GM12878 (cell line): ENCODE results near the gene ITSN1. TPM values are rescaled to one million over a fixed set of nuclear protein-coding genes. Genes with fewer than 3 reads are reported as not detected.
A peak's percentile ranks its signal among the peaks of the same experiment; 100 is the strongest.

Experiments
- CUX1 ChIP-seq: IDR thresholded peaks from 2 replicates; pipeline ENCODE4 v1.6.1; 2012; ENCODE audit warnings: improper control_type of control experiment, low read depth, low read length; ENCODE audit not compliant: insufficient replicate concordance
- EED ChIP-seq: sonication (generic); IDR thresholded peaks from 2 replicates; pipeline ENCODE4 v1.6.1; 2016; ENCODE audit warnings: antibody characterized with exemption, low read depth
- EGR1 ChIP-seq, 2 experiments: IDR thresholded peaks; 1 replicate in 1 of 2; 2 replicates in 1 of 2; pipeline ENCODE4 v1.6.1; 2011 to 2012; ENCODE audit warnings: low read depth in 2 of 2, low read length in 2 of 2, borderline replicate concordance in 1 of 2, mild to moderate bottlenecking in 1 of 2, moderate library complexity in 1 of 2
- EP300 ChIP-seq, 2 experiments: fragments of 150-350 bp in 1 of 2; IDR thresholded peaks; 2 replicates each; pipeline ENCODE4 v1.6.1; 2011 to 2012; ENCODE audit warnings: low read depth in 2 of 2, low read length in 2 of 2, borderline replicate concordance in 1 of 2, improper control_type of control experiment in 1 of 2, inconsistent platforms in 1 of 2; ENCODE audit not compliant: control insufficient read depth in 1 of 2
- HDAC6 ChIP-seq: fragments of 200-600 bp; sonication (generic); IDR thresholded peaks from one replicate; pipeline ENCODE4 v1.8.0; 2017; ENCODE audit warnings: antibody characterized with exemption; ENCODE audit not compliant: unreplicated experiment
- IKZF2 ChIP-seq, 2 experiments: fragments of 450-650 bp; IDR thresholded peaks; 2 replicates each; pipeline ENCODE4 v1.6.1; 2017; ENCODE audit warnings: mild to moderate bottlenecking in 2 of 2, moderate library complexity in 2 of 2
- RAD51 ChIP-seq: fragments of 450-650 bp; IDR thresholded peaks from 2 replicates; pipeline ENCODE4 v1.6.1; 2016; ENCODE audit warnings: moderate library complexity, mild to moderate bottlenecking, inconsistent platforms
- RELA ChIP-seq: fragments of 450-650 bp; IDR thresholded peaks from 2 replicates; pipeline ENCODE4 v1.8.0; 2014; ENCODE audit warnings: borderline replicate concordance; ENCODE audit not compliant: partially characterized antibody
- SP1 ChIP-seq: IDR thresholded peaks from one replicate; pipeline ENCODE4 v1.6.1; 2011; ENCODE audit warnings: low read depth, low read length
- polyA plus RNA-seq, 11 experiments: library from polyadenylated mRNA; depleted of rRNA in 4 of 11; unstranded in 6 of 11; stranded (reverse) in 5 of 11; fragments of >200 nt; fragmentation: Nextera tagmentation in 4 of 11; fragmentation: Illumina TruSeq in 1 of 11; extraction: Ambion mirVana in 4 of 11; extraction: Trizol in 1 of 11; gene quantifications; 1 replicate in 1 of 11; 2 replicates in 10 of 11; pipeline versions ENCODE4 v1.2.1 to v1.2.3, GENCODE V29; 2011 to 2016; ENCODE audit warnings: inconsistent platforms in 2 of 11, missing spikeins in 2 of 11, low read depth in 1 of 11
- total RNA-seq, 4 experiments: library from RNA; depleted of rRNA in 3 of 4; stranded (reverse); fragments of >200 nt in 3 of 4; fragmentation: Illumina TruSeq in 1 of 4; extraction: Trizol in 1 of 4; gene quantifications; 2 replicates each; pipeline versions ENCODE4 v1.2.1 to v1.2.3, GENCODE V29; 2013 to 2021
- TF ChIP-seq, protein P1 (sequence below): fragments of 450-650 bp; formaldehyde crosslinking; IDR thresholded peaks from 2 replicates; pipeline ENCODE4 v1.5.0; 2022; ENCODE audit warnings: mild to moderate bottlenecking, missing genetic modification characterization
- TF ChIP-seq, protein P2 (sequence below): fragments of 450-650 bp; IDR thresholded peaks from 2 replicates; pipeline ENCODE4 v1.6.1; 2017; ENCODE audit warnings: low read depth, mild to moderate bottlenecking, moderate library complexity
- TF ChIP-seq, protein P3 (sequence below): IDR thresholded peaks from 2 replicates; pipeline ENCODE4 v1.6.1; 2012; ENCODE audit warnings: mild to moderate bottlenecking, low read depth, low read length

ITSN1 gene
- total and polyA plus RNA-seq, 10 of the 15 experiments (the other 5 are each of a cell fraction or from before 2014, with no cell fraction given): 0.89 to 10.6 (median 4.8) TPM

- TF ChIP-seq, protein P1, sequence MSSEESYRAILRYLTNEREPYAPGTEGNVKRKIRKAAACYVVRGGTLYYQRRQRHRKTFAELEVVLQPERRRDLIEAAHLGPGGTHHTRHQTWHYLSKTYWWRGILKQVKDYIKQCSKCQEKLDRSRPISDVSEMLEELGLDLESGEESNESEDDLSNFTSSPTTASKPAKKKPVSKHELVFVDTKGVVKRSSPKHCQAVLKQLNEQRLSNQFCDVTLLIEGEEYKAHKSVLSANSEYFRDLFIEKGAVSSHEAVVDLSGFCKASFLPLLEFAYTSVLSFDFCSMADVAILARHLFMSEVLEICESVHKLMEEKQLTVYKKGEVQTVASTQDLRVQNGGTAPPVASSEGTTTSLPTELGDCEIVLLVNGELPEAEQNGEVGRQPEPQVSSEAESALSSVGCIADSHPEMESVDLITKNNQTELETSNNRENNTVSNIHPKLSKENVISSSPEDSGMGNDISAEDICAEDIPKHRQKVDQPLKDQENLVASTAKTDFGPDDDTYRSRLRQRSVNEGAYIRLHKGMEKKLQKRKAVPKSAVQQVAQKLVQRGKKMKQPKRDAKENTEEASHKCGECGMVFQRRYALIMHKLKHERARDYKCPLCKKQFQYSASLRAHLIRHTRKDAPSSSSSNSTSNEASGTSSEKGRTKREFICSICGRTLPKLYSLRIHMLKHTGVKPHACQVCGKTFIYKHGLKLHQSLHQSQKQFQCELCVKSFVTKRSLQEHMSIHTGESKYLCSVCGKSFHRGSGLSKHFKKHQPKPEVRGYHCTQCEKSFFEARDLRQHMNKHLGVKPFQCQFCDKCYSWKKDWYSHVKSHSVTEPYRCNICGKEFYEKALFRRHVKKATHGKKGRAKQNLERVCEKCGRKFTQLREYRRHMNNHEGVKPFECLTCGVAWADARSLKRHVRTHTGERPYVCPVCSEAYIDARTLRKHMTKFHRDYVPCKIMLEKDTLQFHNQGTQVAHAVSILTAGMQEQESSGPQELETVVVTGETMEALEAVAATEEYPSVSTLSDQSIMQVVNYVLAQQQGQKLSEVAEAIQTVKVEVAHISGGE (CRISPR knock-in tag): no peak
- TF ChIP-seq, protein P2, sequence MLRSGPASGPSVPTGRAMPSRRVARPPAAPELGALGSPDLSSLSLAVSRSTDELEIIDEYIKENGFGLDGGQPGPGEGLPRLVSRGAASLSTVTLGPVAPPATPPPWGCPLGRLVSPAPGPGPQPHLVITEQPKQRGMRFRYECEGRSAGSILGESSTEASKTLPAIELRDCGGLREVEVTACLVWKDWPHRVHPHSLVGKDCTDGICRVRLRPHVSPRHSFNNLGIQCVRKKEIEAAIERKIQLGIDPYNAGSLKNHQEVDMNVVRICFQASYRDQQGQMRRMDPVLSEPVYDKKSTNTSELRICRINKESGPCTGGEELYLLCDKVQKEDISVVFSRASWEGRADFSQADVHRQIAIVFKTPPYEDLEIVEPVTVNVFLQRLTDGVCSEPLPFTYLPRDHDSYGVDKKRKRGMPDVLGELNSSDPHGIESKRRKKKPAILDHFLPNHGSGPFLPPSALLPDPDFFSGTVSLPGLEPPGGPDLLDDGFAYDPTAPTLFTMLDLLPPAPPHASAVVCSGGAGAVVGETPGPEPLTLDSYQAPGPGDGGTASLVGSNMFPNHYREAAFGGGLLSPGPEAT: 0 out of 2 replicates have a peak, but pooled peaks have one; percentile 50
- TF ChIP-seq EED: no peak
- no peak for TF ChIP-seq RAD51
- peak; percentile 10 for TF ChIP-seq RELA
- peak; percentile 95 for TF ChIP-seq SP1
- no peak for TF ChIP-seq CUX1
- no peak for TF ChIP-seq EP300 (IDR thresholded peaks at IDR 0.05; ENCODE audit: borderline replicate concordance in 1 of 2, control insufficient read depth in 1 of 2, low read depth in 2 of 2, low read length in 2 of 2)
- peak in 1 of 2 experiments; percentile 27; a peak in 2 of 4 replicates for TF ChIP-seq IKZF2 (IDR thresholded peaks at IDR 0.05)
- TF ChIP-seq HDAC6: no peak
- TF ChIP-seq, protein P3, sequence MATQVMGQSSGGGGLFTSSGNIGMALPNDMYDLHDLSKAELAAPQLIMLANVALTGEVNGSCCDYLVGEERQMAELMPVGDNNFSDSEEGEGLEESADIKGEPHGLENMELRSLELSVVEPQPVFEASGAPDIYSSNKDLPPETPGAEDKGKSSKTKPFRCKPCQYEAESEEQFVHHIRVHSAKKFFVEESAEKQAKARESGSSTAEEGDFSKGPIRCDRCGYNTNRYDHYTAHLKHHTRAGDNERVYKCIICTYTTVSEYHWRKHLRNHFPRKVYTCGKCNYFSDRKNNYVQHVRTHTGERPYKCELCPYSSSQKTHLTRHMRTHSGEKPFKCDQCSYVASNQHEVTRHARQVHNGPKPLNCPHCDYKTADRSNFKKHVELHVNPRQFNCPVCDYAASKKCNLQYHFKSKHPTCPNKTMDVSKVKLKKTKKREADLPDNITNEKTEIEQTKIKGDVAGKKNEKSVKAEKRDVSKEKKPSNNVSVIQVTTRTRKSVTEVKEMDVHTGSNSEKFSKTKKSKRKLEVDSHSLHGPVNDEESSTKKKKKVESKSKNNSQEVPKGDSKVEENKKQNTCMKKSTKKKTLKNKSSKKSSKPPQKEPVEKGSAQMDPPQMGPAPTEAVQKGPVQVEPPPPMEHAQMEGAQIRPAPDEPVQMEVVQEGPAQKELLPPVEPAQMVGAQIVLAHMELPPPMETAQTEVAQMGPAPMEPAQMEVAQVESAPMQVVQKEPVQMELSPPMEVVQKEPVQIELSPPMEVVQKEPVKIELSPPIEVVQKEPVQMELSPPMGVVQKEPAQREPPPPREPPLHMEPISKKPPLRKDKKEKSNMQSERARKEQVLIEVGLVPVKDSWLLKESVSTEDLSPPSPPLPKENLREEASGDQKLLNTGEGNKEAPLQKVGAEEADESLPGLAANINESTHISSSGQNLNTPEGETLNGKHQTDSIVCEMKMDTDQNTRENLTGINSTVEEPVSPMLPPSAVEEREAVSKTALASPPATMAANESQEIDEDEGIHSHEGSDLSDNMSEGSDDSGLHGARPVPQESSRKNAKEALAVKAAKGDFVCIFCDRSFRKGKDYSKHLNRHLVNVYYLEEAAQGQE: no peak
- 0 out of 3 replicates have a peak, but pooled peaks of 1 of the 2 experiments have one; percentile 1 for TF ChIP-seq EGR1 (IDR thresholded peaks at IDR 0.05; ENCODE audit: borderline replicate concordance in 1 of 2, low read depth in 2 of 2, low read length in 2 of 2)
Observed at GRCh38 chr21:33642027-33642895, at the start of gene ITSN1 (continued).
